H1 (cell line): ENCODE data around the gene PEPD. TPM values are rescaled to one million over a fixed set of nuclear protein-coding genes. Genes with fewer than 3 reads are reported as not detected.

Experiments
- CTCF ChIA-PET: fragments of 300-600 bp; sonication (Branson Sonifier 250); formaldehyde crosslinking; loops from one replicate; lab custom pipeline; 2021; ENCODE audit not compliant: partially characterized antibody; lab: Charles Lee
- POLR2A ChIA-PET: fragments of 300-600 bp; sonication (Branson Sonifier 250); formaldehyde crosslinking; loops from one replicate; lab custom pipeline; 2021; ENCODE audit warnings: inconsistent platforms; ENCODE audit not compliant: partially characterized antibody; lab: Charles Lee
- DNase-seq, 2 experiments: peaks; one replicate each; pipeline versions ENCODE4 v3.0.0 to v3.0.0-alpha.2; 2010 to 2022; ENCODE audit warnings: low spot score in 2 of 2, low read depth in 1 of 2, mixed read lengths in 1 of 2
- FAIRE-seq: peaks from 2 replicates; lab custom pipeline; 2011; peaks lifted over from hg19 to GRCh38; lab: Jason Lieb, UNC
- H2AFZ ChIP-seq: 2 replicates; pipeline ENCODE4 v1.8.1; 2012; ENCODE audit warnings: low read length, inconsistent platforms
- H2AK5ac ChIP-seq: 2 replicates; pipeline ENCODE4 v1.6.1; 2013; ENCODE audit warnings: low read depth, low read length
- H2BK120ac ChIP-seq: replicated peaks from 2 replicates; pipeline ENCODE3; 2013; ENCODE audit warnings: low read depth, low read length, inconsistent platforms
- H2BK12ac ChIP-seq: 2 replicates; pipeline ENCODE4 v1.6.1; 2013; ENCODE audit warnings: low read depth, low read length
- H2BK15ac ChIP-seq: 2 replicates; pipeline ENCODE4 v1.6.1; 2013; ENCODE audit warnings: low read length
- H2BK20ac ChIP-seq: 2 replicates; pipeline ENCODE4 v1.6.1; 2013; ENCODE audit warnings: low read length
- H2BK5ac ChIP-seq: 2 replicates; pipeline ENCODE4 v1.6.1; 2013; ENCODE audit warnings: low read depth, low read length
- H3K14ac ChIP-seq: 2 replicates; pipeline ENCODE4 v1.6.1; 2013; ENCODE audit warnings: inconsistent platforms; ENCODE audit not compliant: insufficient read length
- H3K18ac ChIP-seq: 2 replicates; pipeline ENCODE4 v1.6.1; 2013; ENCODE audit warnings: low read length; ENCODE audit errors: extremely low read depth
- H3K23ac ChIP-seq: 2 replicates; pipeline ENCODE4 v1.6.1; 2013; ENCODE audit warnings: inconsistent platforms; ENCODE audit not compliant: insufficient read length
- H3K23me2 ChIP-seq: 2 replicates; pipeline ENCODE4 v1.6.1; 2013; ENCODE audit warnings: low read depth, low read length
- H3K27ac ChIP-seq: 2 replicates; pipeline ENCODE4 v1.6.1; 2011; ENCODE audit warnings: low read depth, low read length, inconsistent platforms
- H3K27me3 ChIP-seq, 4 experiments: replicated peaks in 1 of 4; 1 replicate in 1 of 4; 2 replicates in 3 of 4; pipeline versions ENCODE4 v1.6.1 to v1.8.1; 2011 to 2013; ENCODE audit warnings: low read length in 3 of 4, mild to moderate bottlenecking in 3 of 4, inconsistent platforms in 2 of 4, mixed read lengths in 2 of 4, moderate library complexity in 1 of 4; ENCODE audit not compliant: control insufficient read depth in 3 of 4, insufficient read depth in 3 of 4; ENCODE audit errors: extremely low read depth in 1 of 4
- H3K36me3 ChIP-seq, 4 experiments: 2 replicates each; pipeline versions ENCODE4 v1.6.1 to v1.8.1; 2011 to 2013; ENCODE audit warnings: mild to moderate bottlenecking in 4 of 4, low read length in 3 of 4, moderate library complexity in 2 of 4, control low read depth in 1 of 4, inconsistent platforms in 1 of 4; ENCODE audit not compliant: insufficient read depth in 4 of 4, control insufficient read depth in 2 of 4
- H3K4ac ChIP-seq: replicated peaks from 2 replicates; pipeline ENCODE3; 2013; ENCODE audit warnings: low read length, low read depth, mixed read lengths, inconsistent platforms; ENCODE audit not compliant: insufficient read length
- H3K4me1 ChIP-seq, 4 experiments: replicated peaks in 1 of 4; 1 replicate in 1 of 4; 2 replicates in 3 of 4; pipeline versions ENCODE4 v1.6.1 to v1.8.1; 2011 to 2013; ENCODE audit warnings: low read length in 3 of 4, inconsistent platforms in 2 of 4, mixed read lengths in 1 of 4; ENCODE audit not compliant: insufficient read depth in 4 of 4, control insufficient read depth in 3 of 4
- H3K4me2 ChIP-seq, 2 experiments: 2 replicates each; pipeline versions ENCODE4 v1.6.1 to v1.8.1; 2011 to 2013; ENCODE audit warnings: low read depth in 2 of 2, low read length in 2 of 2, control low read depth in 1 of 2, inconsistent platforms in 1 of 2, mild to moderate bottlenecking in 1 of 2; ENCODE audit not compliant: insufficient read depth in 1 of 2
- H3K4me3 ChIP-seq, 4 experiments: fragments of 200-600, 300-600 bp in 1 of 4; sonication (generic), shearing (Covaris generic), sonication (Bioruptor Twin) in 1 of 4; 2 replicates each; pipeline versions ENCODE4 v1.5.1 to v1.8.1; 2011 to 2016; ENCODE audit warnings: low read length in 4 of 4, low read depth in 3 of 4, control low read depth in 2 of 4, inconsistent platforms in 2 of 4, mild to moderate bottlenecking in 2 of 4, mixed read lengths in 1 of 4, moderate library complexity in 1 of 4; ENCODE audit not compliant: insufficient read depth in 2 of 4; ENCODE audit errors: extremely low read depth in 1 of 4
- H3K56ac ChIP-seq: replicated peaks from 2 replicates; pipeline ENCODE3; 2013; ENCODE audit warnings: low read depth, mild to moderate bottlenecking, mixed read lengths, low read length, inconsistent platforms; ENCODE audit not compliant: insufficient read length
- H3K79me1 ChIP-seq: 2 replicates; pipeline ENCODE4 v1.6.1; 2013; ENCODE audit warnings: low read depth, low read length, control low read depth
- H3K79me2 ChIP-seq, 2 experiments: 2 replicates each; pipeline versions ENCODE4 v1.6.1 to v1.8.1; 2012 to 2013; ENCODE audit warnings: low read length in 2 of 2, mild to moderate bottlenecking in 2 of 2, inconsistent platforms in 1 of 2; ENCODE audit not compliant: insufficient read depth in 2 of 2, control insufficient read depth in 1 of 2
- H3K9ac ChIP-seq, 4 experiments: replicated peaks in 1 of 4; 1 replicate in 1 of 4; 2 replicates in 3 of 4; pipeline versions ENCODE4 v1.6.1 to v1.8.1; 2011 to 2013; ENCODE audit warnings: low read depth in 3 of 4, low read length in 3 of 4, control low read depth in 2 of 4, mild to moderate bottlenecking in 2 of 4, moderate library complexity in 2 of 4, inconsistent platforms in 1 of 4; ENCODE audit errors: extremely low read depth in 1 of 4
- H3K9me3 ChIP-seq, 2 experiments: 2 replicates each; pipeline versions ENCODE4 v1.6.1 to v1.8.1; 2012 to 2013; ENCODE audit warnings: mild to moderate bottlenecking in 2 of 2, moderate library complexity in 2 of 2, control low read depth in 1 of 2, inconsistent platforms in 1 of 2, low read depth in 1 of 2, low read length in 1 of 2, mixed read lengths in 1 of 2; ENCODE audit not compliant: insufficient read depth in 2 of 2
- H4K20me1 ChIP-seq, 2 experiments: replicated peaks in 1 of 2; 2 replicates each; pipeline versions ENCODE3 to v1.8.1; 2011 to 2013; ENCODE audit warnings: inconsistent platforms in 2 of 2, low read length in 2 of 2, mild to moderate bottlenecking in 1 of 2; ENCODE audit not compliant: insufficient read depth in 2 of 2, control insufficient read depth in 1 of 2
- H4K5ac ChIP-seq: 2 replicates; pipeline ENCODE4 v1.6.1; 2013; ENCODE audit warnings: low read length, low read depth, mixed read lengths, inconsistent platforms; ENCODE audit not compliant: insufficient read length
- H4K8ac ChIP-seq: 2 replicates; pipeline ENCODE4 v1.8.0; 2013; ENCODE audit warnings: mild to moderate bottlenecking, moderate library complexity, low read length, inconsistent platforms; ENCODE audit not compliant: insufficient read depth; ENCODE audit errors: extremely low read depth
- H4K91ac ChIP-seq: replicated peaks from 2 replicates; pipeline ENCODE3; 2013; ENCODE audit warnings: low read length, mixed read lengths, inconsistent platforms; ENCODE audit not compliant: insufficient read length
- ASH2L ChIP-seq: fragments of 200-600, 300-600 bp; sonication (generic); IDR thresholded peaks from one replicate; pipeline ENCODE4 v1.7.1; 2017; ENCODE audit warnings: low read length
- CEBPB ChIP-seq: IDR thresholded peaks from 2 replicates; pipeline ENCODE4 v1.6.1; 2012; ENCODE audit warnings: low read depth, low read length
- CHD2 ChIP-seq: IDR thresholded peaks from 2 replicates; pipeline ENCODE4 v1.6.1; 2012; ENCODE audit warnings: low read length, improper control_type of control experiment
- KDM4A ChIP-seq: IDR thresholded peaks from one replicate; pipeline ENCODE4 v1.7.1; 2012; ENCODE audit warnings: low read depth, mild to moderate bottlenecking, moderate library complexity, low read length, inconsistent platforms; ENCODE audit not compliant: severe bottlenecking
- POLR2A ChIP-seq, 2 experiments: IDR thresholded peaks; 1 replicate in 1 of 2; 2 replicates in 1 of 2; pipeline ENCODE4 v1.6.1; 2011; ENCODE audit warnings: low read depth in 2 of 2, low read length in 2 of 2, mild to moderate bottlenecking in 2 of 2; ENCODE audit errors: control extremely low read depth in 1 of 2
- RBBP5 ChIP-seq: IDR thresholded peaks from 2 replicates; pipeline ENCODE4 v1.7.1; 2012; ENCODE audit warnings: low read depth, mild to moderate bottlenecking, inconsistent platforms, low read length, moderate library complexity, borderline replicate concordance
- SIN3A ChIP-seq, 2 experiments: IDR thresholded peaks in 1 of 2; conservative IDR thresholded peaks in 1 of 2; 2 replicates each; pipeline ENCODE4 v1.6.1; 2011 to 2012; ENCODE audit warnings: low read length in 2 of 2, improper control_type of control experiment in 1 of 2, low read depth in 1 of 2, mild to moderate bottlenecking in 1 of 2
- SIRT6 ChIP-seq: IDR thresholded peaks from one replicate; pipeline ENCODE4 v1.7.1; 2012; ENCODE audit warnings: low read length, inconsistent platforms
- SP2 ChIP-seq: IDR thresholded peaks from 2 replicates; pipeline ENCODE4 v1.6.1; 2012; ENCODE audit warnings: mild to moderate bottlenecking, low read length, inconsistent platforms
- TAF1 ChIP-seq: IDR thresholded peaks from 2 replicates; pipeline ENCODE4 v1.6.1; 2011; ENCODE audit warnings: mild to moderate bottlenecking, low read depth, low read length
- TAF7 ChIP-seq: optimal IDR thresholded peaks from 2 replicates; pipeline ENCODE3; 2011; ENCODE audit warnings: low read depth, mild to moderate bottlenecking, inconsistent platforms, low read length, moderate library complexity, borderline replicate concordance
- TEAD4 ChIP-seq: IDR thresholded peaks from 2 replicates; pipeline ENCODE4 v1.6.1; 2012; ENCODE audit warnings: low read depth, low read length, inconsistent platforms, mixed read lengths
- WGBS, 2 experiments: shearing (Covaris generic) in 1 of 2; methylation state at CpG; one replicate each; pipeline versions ENCODE4 v1.1.6 to v1.1.7; 2013 to 2015; ENCODE audit warnings: low lambda C conversion rate in 2 of 2, mixed read lengths in 2 of 2, inconsistent platforms in 1 of 2, low coverage in 1 of 2, missing lambda C conversion rate in 1 of 2; ENCODE audit not compliant: insufficient replicate concordance in 2 of 2, insufficient coverage in 1 of 2, insufficient read length in 1 of 2; ENCODE audit errors: extremely low coverage in 1 of 2, missing lambda C conversion rate in 1 of 2; 5-methylcytosine and 5-hydroxymethylcytosine counted together
- polyA plus RNA-seq, 7 experiments: library from polyadenylated mRNA; depleted of rRNA in 3 of 7; stranded (reverse) in 5 of 7; unstranded in 2 of 7; fragments of >200 nt in 5 of 7; fragments of 200-250 nt in 2 of 7; gene quantifications; 1 replicate in 5 of 7; 2 replicates in 1 of 7; 4 replicates in 1 of 7; pipeline versions ENCODE4 v1.2.1 to v1.2.3, GENCODE V29; 2011 to 2013; ENCODE audit warnings: missing spikeins in 2 of 7, mixed read lengths in 2 of 7
- total RNA-seq: library from RNA; stranded (reverse); fragmentation: NEBNext Ultra II Directional; extraction: Animal tissue kit (Norgen Biotek cat#: 25700); gene quantifications from 2 replicates; pipeline ENCODE4 v1.2.1, GENCODE V29; 2021

The PEPD gene
- total and polyA plus RNA-seq, 2 of the 8 experiments (the other 6 are each of a cell fraction or from before 2014, with no cell fraction given): 84.1 to 178 TPM

DNA sequence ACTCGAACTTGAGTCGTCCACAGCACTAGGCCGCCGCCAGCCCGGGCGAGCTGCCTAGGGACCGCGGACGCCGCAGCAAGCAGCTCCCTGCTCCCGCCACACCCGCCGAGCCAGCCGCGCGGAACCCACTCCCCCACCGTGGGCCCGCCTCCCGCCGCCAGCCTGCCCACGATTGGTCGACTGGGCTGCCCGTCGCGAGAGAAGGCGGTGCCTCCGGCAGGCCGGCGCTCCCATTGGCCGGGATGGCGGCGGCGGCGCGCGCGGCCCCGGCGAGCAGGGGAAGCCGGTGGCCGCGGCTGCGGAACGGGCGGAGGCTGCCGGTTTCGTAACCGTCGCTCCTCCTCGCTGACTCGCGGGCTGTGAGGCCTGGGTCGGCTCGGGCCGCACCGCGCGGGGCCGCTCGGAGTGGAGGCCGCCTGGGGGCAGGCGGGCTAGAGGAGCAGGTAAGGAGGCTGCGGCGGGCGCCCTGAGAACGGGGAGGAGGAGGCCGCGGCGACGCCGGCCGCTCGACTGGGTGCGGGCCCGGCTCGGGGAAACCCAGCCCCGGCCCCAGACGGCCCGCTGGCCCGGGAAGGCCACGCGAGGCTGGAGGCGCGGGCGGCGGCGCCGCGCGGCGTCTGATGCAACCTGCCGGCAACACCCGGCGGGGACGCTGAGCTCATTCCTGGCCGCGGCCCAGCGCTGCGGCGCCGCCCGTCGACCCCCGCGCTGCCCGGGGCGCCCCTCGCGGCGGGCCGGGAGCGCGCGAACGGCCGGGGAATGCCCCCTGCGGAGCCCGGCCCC, 147.9 kb downstream of the PEPD start, which contains the start of gene CEBPG:
TSS of gene CEBPG (plus strand) at position 257 of the 783 bp plus-strand sequence. CDS start 5,531 bp downstream, outside the sequence.
- H3K4ac ChIP-seq: peak within 1 kb of the TSS; percentile 88
- FAIRE-seq: no peak
- peak within 1 kb of the TSS; percentile 47; the same call in 1 of the 2 replicates for H2AFZ ChIP-seq
- no peak within 1 kb of the TSS for H3K56ac ChIP-seq
- DNase-seq: peak; percentile 66 to 99
- H3K4me1 ChIP-seq: peaks cover 2 to 8% (median 4%) of the 10 kb centered on the region in 4 experiments; a peak in 4 of 7 replicates
- peaks cover 8% of the 10 kb centered on the region; the same call in 1 of the 2 replicates for H3K79me1 ChIP-seq
- H3K9ac ChIP-seq: peak within 1 kb of the TSS; percentile 88 to 97 (median 94)
- no peak within 1 kb of the TSS for H2BK120ac ChIP-seq
- peaks cover 6% of the 10 kb centered on the region for H3K23me2 ChIP-seq
- POLR2A ChIA-PET: interaction anchor here (0.7 to 6.1 kb wide), 41 partner anchors 8 to 799 kb away, joined by 3 to 87 read pairs (median 4); partner anchors contain the start of genes CEBPA and LSM14A
- peak within 1 kb of the TSS; percentile 86; the same call in 1 of the 2 replicates for H3K18ac ChIP-seq
- H3K27ac ChIP-seq: peak within 1 kb of the TSS; percentile 73; the same call in 1 of the 2 replicates
- CTCF ChIA-PET: interaction anchor here (0.6 to 1.6 kb wide), 8 partner anchors 10 to 159 kb away, joined by 3 to 6 read pairs (median 4); no protein-coding TSS in a partner anchor
- H2AK5ac ChIP-seq: no peak within 1 kb of the TSS
- WGBS, 2 experiments: 3% methylated on average over 42 of the region's 118 CpGs; no CpG with 5 or more reads in 1 of the 2 experiments
- H4K20me1 ChIP-seq: peaks cover 24 to 27% of the 10 kb centered on the region in 2 experiments
- peak within 1 kb of the TSS; percentile 99; the same call in 1 of the 2 replicates for H4K8ac ChIP-seq
- H3K79me2 ChIP-seq: peaks cover 23 to 46% of the 10 kb centered on the region in 2 experiments
- peak within 1 kb of the TSS; percentile 87; the same call in 1 of the 2 replicates for H2BK5ac ChIP-seq
- H2BK20ac ChIP-seq: no peak within 1 kb of the TSS
- H3K4me3 ChIP-seq: peak within 1 kb of the TSS; percentile 73 to 99 (median 83)
- H2BK15ac ChIP-seq: no peak within 1 kb of the TSS
- H3K23ac ChIP-seq: no peak within 1 kb of the TSS
- no peaks in the 10 kb centered on the region for H3K9me3 ChIP-seq
- H4K5ac ChIP-seq: no peak within 1 kb of the TSS
- peak within 1 kb of the TSS; percentile 80; the same call in 1 of the 2 replicates for H2BK12ac ChIP-seq
- no peak within 1 kb of the TSS for H3K14ac ChIP-seq
- no peaks in the 10 kb centered on the region for H3K36me3 ChIP-seq
- H4K91ac ChIP-seq: no peak within 1 kb of the TSS
- H3K4me2 ChIP-seq: peak within 1 kb of the TSS; percentile 65 to 83
- H3K27me3 ChIP-seq: no peaks in the 10 kb centered on the region
- TF ChIP-seq SP2 (peak; percentile 59), SIRT6 (no peak), RBBP5 (peak; percentile 75), SIN3A (conservative IDR thresholded peaks at IDR 0.05 in 1 of 2, IDR thresholded peaks at IDR 0.05 in 1 of 2; ENCODE audit: low read depth in 1 of 2, low read length in 2 of 2) (peak in 1 of 2 experiments; percentile 43; a peak in 1 of 4 replicates), TAF7 (peak; percentile 15), KDM4A (peak; percentile 76), TEAD4 (no peak), POLR2A (IDR thresholded peaks at IDR 0.05; ENCODE audit: control extremely low read depth in 1 of 2, low read depth in 2 of 2, low read length in 2 of 2) (peak; percentile 74 to 79; a peak in 2 of 3 replicates), CEBPB (peak; percentile 61; the same call in 1 of the 2 replicates), CHD2 (peak; percentile 81), ASH2L (no peak), TAF1 (peak; percentile 60)
